AG04450 (cell line): ENCODE data around the gene ATG7. TPM values are rescaled to one million over a fixed set of nuclear protein-coding genes. Genes with fewer than 3 reads are reported as not detected.

Experiments used
- CTCF ChIA-PET: fragments of 300-600, 350-600 bp; formaldehyde crosslinking; extraction: SDS; loops from one replicate; lab custom pipeline; 2022; ENCODE audit warnings: antibody characterized with exemption, inconsistent platforms; lab: Charles Lee
- POLR2A ChIA-PET: fragments of 350-600 bp; formaldehyde crosslinking; extraction: SDS; loops from one replicate; lab custom pipeline; 2021; ENCODE audit warnings: antibody characterized with exemption, inconsistent platforms; lab: Yijun Ruan, JAX
- DNase-seq: peaks from one replicate; pipeline ENCODE4 v3.0.0-alpha.2; 2011; ENCODE audit warnings: low read depth, low spot score
- H3K27ac ChIP-seq: one replicate; pipeline ENCODE4 v1.5.1; 2012; ENCODE audit warnings: low read depth, low read length, control low read depth
- H3K27me3 ChIP-seq: one replicate; pipeline ENCODE4 v1.6.0; 2012; ENCODE audit warnings: low read length; ENCODE audit not compliant: control insufficient read depth, insufficient read depth
- H3K4me3 ChIP-seq: 2 replicates; pipeline ENCODE4 v1.5.1; 2011; ENCODE audit warnings: mild to moderate bottlenecking, low read depth, low read length, control low read depth
- H3K9me3 ChIP-seq: 2 replicates; pipeline ENCODE4 v1.5.1; 2012; ENCODE audit warnings: low read length; ENCODE audit not compliant: control insufficient read depth, insufficient read depth
- polyA plus RNA-seq: library from polyadenylated mRNA; depleted of rRNA; stranded (reverse); fragments of >200 nt; gene quantifications from 2 replicates; pipeline ENCODE4 v1.2.3, GENCODE V29; 2011
- TF ChIP-seq, protein P1 (sequence below): IDR thresholded peaks from 2 replicates; pipeline ENCODE4 v1.5.1; 2011; ENCODE audit warnings: low read depth, low read length, control low read depth, inconsistent platforms

ATG7 gene
- polyA plus RNA-seq, 1 experiment, result 51.7 TPM

- Histone ChIP-seq H3K27me3 (no peaks in the 10 kb centered on the region), H3K4me3 (no peak overlapping the region), H3K9me3 (no peaks in the 10 kb centered on the region), H3K27ac (peak overlapping the region; percentile 47)
- DNase-seq, result no peak
- POLR2A ChIA-PET, result interaction anchor here (1.0 to 1.1 kb wide), 2 partner anchors 9 to 43 kb away, joined by 3 to 6 read pairs; no protein-coding TSS in a partner anchor
- TF ChIP-seq, protein P1, sequence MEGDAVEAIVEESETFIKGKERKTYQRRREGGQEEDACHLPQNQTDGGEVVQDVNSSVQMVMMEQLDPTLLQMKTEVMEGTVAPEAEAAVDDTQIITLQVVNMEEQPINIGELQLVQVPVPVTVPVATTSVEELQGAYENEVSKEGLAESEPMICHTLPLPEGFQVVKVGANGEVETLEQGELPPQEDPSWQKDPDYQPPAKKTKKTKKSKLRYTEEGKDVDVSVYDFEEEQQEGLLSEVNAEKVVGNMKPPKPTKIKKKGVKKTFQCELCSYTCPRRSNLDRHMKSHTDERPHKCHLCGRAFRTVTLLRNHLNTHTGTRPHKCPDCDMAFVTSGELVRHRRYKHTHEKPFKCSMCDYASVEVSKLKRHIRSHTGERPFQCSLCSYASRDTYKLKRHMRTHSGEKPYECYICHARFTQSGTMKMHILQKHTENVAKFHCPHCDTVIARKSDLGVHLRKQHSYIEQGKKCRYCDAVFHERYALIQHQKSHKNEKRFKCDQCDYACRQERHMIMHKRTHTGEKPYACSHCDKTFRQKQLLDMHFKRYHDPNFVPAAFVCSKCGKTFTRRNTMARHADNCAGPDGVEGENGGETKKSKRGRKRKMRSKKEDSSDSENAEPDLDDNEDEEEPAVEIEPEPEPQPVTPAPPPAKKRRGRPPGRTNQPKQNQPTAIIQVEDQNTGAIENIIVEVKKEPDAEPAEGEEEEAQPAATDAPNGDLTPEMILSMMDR, result no peak
- CTCF ChIA-PET, result interaction anchor here (0.7 kb wide), 1 partner anchor 92 kb away, joined by 3 read pairs; no protein-coding TSS in a partner anchor
Measured at GRCh38 chr3:11465744-11466616, 193.8 kb downstream of the ATG7 start.

DNA sequence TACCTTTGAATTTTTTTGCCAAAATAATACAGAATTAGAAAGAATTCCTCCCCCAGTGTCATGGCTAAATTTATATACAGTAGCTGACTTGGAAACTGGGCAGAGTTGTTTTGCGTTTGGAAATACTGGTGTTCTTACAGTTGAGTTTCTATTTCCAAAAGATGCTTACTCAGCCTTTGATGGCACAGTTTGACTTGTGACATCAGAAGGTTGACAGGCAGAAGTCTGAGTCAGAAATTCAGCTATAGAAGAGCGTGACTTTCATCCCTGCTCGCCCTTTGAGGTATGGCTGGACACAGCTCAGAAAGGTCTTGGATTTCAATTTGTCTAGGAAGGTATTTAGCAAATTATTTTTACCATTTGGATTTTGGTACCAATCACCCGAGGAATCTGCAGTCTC lies 195.7 kb downstream of the ATG7 start:
- ChIA-PET POLR2A (no interaction called here), CTCF (no interaction called here)
- DNase-seq, result no peak
- H3K9me3 ChIP-seq, result no peaks in the 10 kb centered on the region
- H3K27ac ChIP-seq, result no peak overlapping the region
- TF ChIP-seq, protein P1, result no peak
- no peaks in the 10 kb centered on the region for H3K27me3 ChIP-seq
- no peak overlapping the region for H3K4me3 ChIP-seq

DNA sequence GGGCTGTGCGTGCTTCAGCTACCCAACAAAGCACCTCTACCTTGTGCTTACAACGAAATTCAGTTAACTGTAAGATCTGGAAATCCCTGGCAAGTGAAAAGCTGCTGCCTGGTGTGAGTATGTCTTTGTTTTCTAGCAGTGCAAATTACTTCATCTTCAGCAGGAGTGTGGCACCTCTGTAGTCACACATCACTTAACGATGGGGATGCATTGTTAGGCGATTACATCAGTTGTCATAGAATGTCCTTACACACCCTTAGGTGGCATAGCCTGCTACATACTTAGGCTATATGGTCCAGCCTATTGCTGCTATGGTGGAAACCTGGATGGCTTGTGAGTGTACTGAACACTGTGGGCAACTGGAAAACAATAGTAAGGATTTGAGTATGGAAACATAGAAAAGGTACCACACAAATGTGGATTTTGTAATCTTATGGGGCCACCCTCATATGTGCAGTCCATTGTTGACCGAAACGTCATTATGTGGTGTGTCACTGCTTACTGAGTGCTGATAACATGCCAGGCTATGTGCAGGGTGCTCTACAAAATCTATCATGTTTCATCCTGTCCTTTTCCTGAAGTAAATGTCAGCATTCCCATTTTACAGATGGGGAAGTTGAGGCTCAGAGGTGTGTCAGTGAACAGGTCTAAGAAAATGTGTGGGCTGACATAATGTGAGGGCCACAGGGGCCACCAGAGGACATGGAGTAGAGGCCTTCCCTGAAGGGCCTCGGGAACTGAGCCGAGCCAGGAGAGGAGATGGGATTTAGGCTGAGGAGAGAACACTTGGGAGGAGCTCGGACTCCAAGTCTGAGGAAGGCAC lies 198.0 kb downstream of the ATG7 start:
- Histone ChIP-seq H3K27ac (no peak overlapping the region), H3K27me3 (no peaks in the 10 kb centered on the region), H3K4me3 (no peak overlapping the region), H3K9me3 (no peaks in the 10 kb centered on the region)
- POLR2A ChIA-PET, result interaction anchor here (0.6 to 0.7 kb wide), 2 partner anchors 10 to 88 kb away, joined by 7 to 9 read pairs; no protein-coding TSS in a partner anchor
- TF ChIP-seq, protein P1, result no peak
- no peak for DNase-seq
- CTCF ChIA-PET, result no interaction called here

DNA sequence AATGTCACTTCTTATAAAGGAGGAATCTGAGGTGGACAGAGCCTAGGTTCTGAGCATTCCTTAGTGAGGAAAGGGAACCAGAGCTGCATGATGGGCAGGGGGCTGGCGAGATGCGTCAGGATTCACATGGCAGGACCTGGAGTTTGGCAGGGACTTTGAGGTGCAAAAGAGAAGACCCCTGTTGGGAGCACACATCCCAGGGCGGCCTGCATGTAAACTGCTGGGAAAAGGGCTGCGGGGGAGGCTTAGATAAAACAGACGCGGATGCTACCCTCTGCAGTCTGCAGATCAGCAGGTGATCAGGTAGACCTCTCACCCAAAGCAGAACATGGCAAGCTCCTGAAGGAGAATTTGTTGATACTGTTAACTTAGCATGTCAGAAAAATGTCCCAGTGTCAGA lies 203.1 kb downstream of the ATG7 start:
- DNase-seq, result no peak
- H3K27ac ChIP-seq, result no peak overlapping the region
- POLR2A ChIA-PET, result interaction anchor here (0.5 to 0.9 kb wide), 5 partner anchors 10 to 203 kb away, joined by 3 to 7 read pairs (median 4); no protein-coding TSS in a partner anchor
- CTCF ChIA-PET, result interaction anchor here (0.6 kb wide), 1 partner anchor 1211 kb away, joined by 3 read pairs; no protein-coding TSS in a partner anchor
- H3K9me3 ChIP-seq, result no peaks in the 10 kb centered on the region
- TF ChIP-seq, protein P1, result no peak
- no peak overlapping the region for H3K4me3 ChIP-seq
- H3K27me3 ChIP-seq, result no peaks in the 10 kb centered on the region
